Measurements from ENCODE around the gene GNAQ. TPM values are rescaled to one million over a fixed set of nuclear protein-coding genes. Genes with fewer than 3 reads are reported as not detected.
A peak's percentile ranks its signal among the peaks of the same experiment; 100 is the strongest.

Gene GNAQ
- total and polyA plus RNA-seq, 2 of the 13 experiments (the other 11 are each of a cell fraction or from before 2014, with no cell fraction given) = 16.5 to 17.7 TPM

DNA sequence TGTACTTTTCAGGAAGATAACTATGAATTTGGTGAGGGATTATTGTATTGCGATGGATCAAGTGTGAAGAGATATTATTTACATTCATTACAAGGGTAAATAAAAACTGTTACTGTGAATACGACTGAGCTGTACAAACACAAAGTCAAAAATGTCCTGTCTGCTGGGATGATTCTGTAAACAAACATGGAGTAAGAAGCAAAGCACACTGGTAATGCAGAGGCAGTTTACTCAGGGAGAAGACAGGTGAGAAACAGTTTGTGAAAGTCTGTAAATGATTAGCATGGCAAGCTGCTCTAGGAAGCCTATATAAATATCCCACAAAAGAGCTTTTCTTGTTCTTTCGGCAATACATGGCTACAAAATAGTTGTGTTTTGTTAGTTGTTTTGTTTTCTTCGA, 268.0 kb downstream of the GNAQ start (continued):
- TF ChIP-seq SALL1 (CRISPR knock-in tag; IDR thresholded peaks at IDR 0.05) = peak; percentile 70; the same call in 1 of the 2 replicates
- TF ChIP-seq ZNF775 (CRISPR knock-in tag; IDR thresholded peaks at IDR 0.05; ENCODE audit: borderline replicate concordance) = 0 out of 2 replicates have a peak, but pooled peaks have one; percentile 83
- 0 out of 2 replicates have a peak, but pooled peaks have one; percentile 27 for TF ChIP-seq JUN (CRISPR knock-in tag; IDR thresholded peaks at IDR 0.05)
- peak; percentile 45; the same call in 1 of the 2 replicates for TF ChIP-seq NR2F6 (IDR thresholded peaks at IDR 0.05)
- TF ChIP-seq NR2F6 (CRISPR knock-in tag; IDR thresholded peaks at IDR 0.05) = peak; percentile 38; the same call in 1 of the 2 replicates
- TF ChIP-seq NCOR1 (IDR thresholded peaks at IDR 0.05; ENCODE audit: borderline replicate concordance, low read length) = peak; percentile 25; the same call in 1 of the 2 replicates
- peak; percentile 41; the same call in 1 of the 2 replicates for TF ChIP-seq NFIC (IDR thresholded peaks at IDR 0.05; ENCODE audit: low read length)
- no peak for TF ChIP-seq PTBP1 (IDR thresholded peaks at IDR 0.05; ENCODE audit: low read depth, low read length, poor library complexity, severe bottlenecking)
- TF ChIP-seq SOX13 (IDR thresholded peaks at IDR 0.05) = no peak
- peak in 1 of 2 experiments; percentile 86; a peak in 2 of 4 replicates for TF ChIP-seq SOX13 (CRISPR knock-in tag; conservative IDR thresholded peaks at IDR 0.05 in 1 of 2, IDR thresholded peaks at IDR 0.05 in 1 of 2)
- no peak for TF ChIP-seq ZNF766 (CRISPR knock-in tag; IDR thresholded peaks at IDR 0.05; ENCODE audit: borderline replicate concordance)
- TF ChIP-seq POLR2AphosphoS2 (IDR thresholded peaks at IDR 0.05; ENCODE audit: low read depth, low read length) = no peak
- TF ChIP-seq FOXJ3 (CRISPR knock-in tag; IDR thresholded peaks at IDR 0.05; ENCODE audit: borderline replicate concordance) = no peak; the same call in 1 of the 2 replicates
- TF ChIP-seq ZNF224 (CRISPR knock-in tag; IDR thresholded peaks at IDR 0.05) = no peak
- peak; percentile 88; the same call in 1 of the 2 replicates for TF ChIP-seq TBX3 (IDR thresholded peaks at IDR 0.05; ENCODE audit: borderline replicate concordance)
- TF ChIP-seq SAP130 (CRISPR knock-in tag; IDR thresholded peaks at IDR 0.05; ENCODE audit: low read depth) = peak; percentile 70; the same call in 1 of the 2 replicates
- no peak for TF ChIP-seq ZNF563 (CRISPR knock-in tag; IDR thresholded peaks at IDR 0.05)
- TF ChIP-seq TCF7 (IDR thresholded peaks at IDR 0.05; ENCODE audit: low read depth) = peak; percentile 45; the same call in 1 of the 2 replicates
- TF ChIP-seq ZNF629 (CRISPR knock-in tag; conservative IDR thresholded peaks at IDR 0.05) = no peak
- no peak for TF ChIP-seq ZNF614 (CRISPR knock-in tag; IDR thresholded peaks at IDR 0.05; ENCODE audit: borderline replicate concordance)
- TF ChIP-seq, protein P1, sequence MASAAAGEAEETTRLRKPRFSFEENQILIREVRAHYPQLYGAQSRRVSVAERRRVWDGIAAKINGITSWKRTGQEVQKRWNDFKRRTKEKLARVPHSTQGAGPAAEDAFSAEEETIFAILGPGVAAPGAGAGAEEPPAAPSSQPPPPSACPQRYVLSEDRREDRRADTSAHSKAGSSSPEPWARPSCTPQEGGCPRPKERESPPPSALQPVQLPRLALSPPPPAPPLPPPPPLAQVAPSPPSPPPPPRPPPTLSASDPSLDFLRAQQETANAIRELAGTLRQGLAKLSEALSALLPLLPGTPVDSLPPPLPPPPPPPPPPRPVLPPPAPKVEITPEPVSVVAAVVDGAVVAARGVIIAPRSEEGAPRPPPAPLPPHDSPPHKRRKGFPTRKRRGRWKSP (CRISPR knock-in tag; IDR thresholded peaks at IDR 0.05) = peak; percentile 23; the same call in 1 of the 2 replicates
- TF ChIP-seq ZNF550 (CRISPR knock-in tag; IDR thresholded peaks at IDR 0.05; ENCODE audit: borderline replicate concordance) = no peak
- TF ChIP-seq FOXP1 (IDR thresholded peaks at IDR 0.05) = no peak; the same call in 1 of the 2 replicates
- peak; percentile 99 for TF ChIP-seq FOXP1 (CRISPR knock-in tag; IDR thresholded peaks at IDR 0.05)
- TF ChIP-seq SRSF1 (optimal IDR thresholded peaks at IDR 0.05; ENCODE audit: low read depth, low read length) = no peak
- TF ChIP-seq MXI1 (IDR thresholded peaks at IDR 0.05; ENCODE audit: borderline replicate concordance, low read depth, low read length) = peak; percentile 14; the same call in 1 of the 3 replicates
- TF ChIP-seq, protein P2, sequence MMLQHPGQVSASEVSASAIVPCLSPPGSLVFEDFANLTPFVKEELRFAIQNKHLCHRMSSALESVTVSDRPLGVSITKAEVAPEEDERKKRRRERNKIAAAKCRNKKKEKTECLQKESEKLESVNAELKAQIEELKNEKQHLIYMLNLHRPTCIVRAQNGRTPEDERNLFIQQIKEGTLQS (CRISPR knock-in tag; IDR thresholded peaks at IDR 0.05) = no peak
- TF ChIP-seq NFKB2 (CRISPR knock-in tag; IDR thresholded peaks at IDR 0.05; ENCODE audit: borderline replicate concordance) = no peak
- TF ChIP-seq ZNF232 (CRISPR knock-in tag; IDR thresholded peaks at IDR 0.05; ENCODE audit: borderline replicate concordance) = no peak
- no peak for TF ChIP-seq ZFY (CRISPR knock-in tag; IDR thresholded peaks at IDR 0.05)
- no peak for TF ChIP-seq ZMYM3 (CRISPR knock-in tag; IDR thresholded peaks at IDR 0.05)

Measured in HepG2 (cell line).